22Rv1 (cell line): ENCODE data around the gene ARID1B.

ENCODE experiments used
- CTCF ChIP-seq: fragments of 450-650 bp; IDR thresholded peaks from 2 replicates; pipeline ENCODE4 v1.5.1; 2017; ENCODE audit warnings: mild to moderate bottlenecking
- ZFX ChIP-seq: fragments of 450-650 bp; IDR thresholded peaks from 2 replicates; pipeline ENCODE4 v1.6.1; 2017; ENCODE audit warnings: antibody characterized with exemption, borderline replicate concordance

DNA sequence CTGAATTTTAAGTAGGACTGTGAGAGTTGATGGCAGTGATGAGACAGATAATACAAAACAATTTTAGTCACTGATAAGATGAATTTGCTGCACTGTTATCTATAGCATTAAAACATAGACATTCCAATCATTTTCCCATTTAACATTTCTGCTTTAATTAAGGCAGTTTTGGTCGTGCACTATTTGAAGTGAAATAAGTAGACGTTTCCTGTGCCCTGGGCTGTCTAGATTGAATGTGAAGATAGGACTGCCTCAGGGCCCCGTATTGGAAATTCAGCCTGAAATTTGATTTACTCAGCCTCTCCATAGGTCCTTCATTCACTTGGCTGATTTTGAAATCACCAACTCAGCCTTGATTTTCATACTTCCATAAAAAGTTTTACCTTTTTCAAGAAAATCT lies 48.3 kb downstream of the ARID1B start:
- TF ChIP-seq CTCF = no peak
- no peak for TF ChIP-seq ZFX
